GM12891 (cell line): ENCODE data around the gene ABCF1.

ENCODE experiments used
- DNase-seq: peaks from one replicate; pipeline ENCODE4 v3.0.0; 2011; ENCODE audit warnings: low spot score; ENCODE audit not compliant: insufficient read length
- FAIRE-seq: peaks from 2 replicates; lab custom pipeline; 2011; peaks lifted over from hg19 to GRCh38; lab: Jason Lieb, UNC
- PAX5 ChIP-seq: IDR thresholded peaks from 2 replicates; pipeline ENCODE4 v1.6.1; 2011; ENCODE audit warnings: low read length, moderate library complexity, mild to moderate bottlenecking; ENCODE audit not compliant: insufficient read depth, severe bottlenecking
- POLR2A ChIP-seq: IDR thresholded peaks from 2 replicates; pipeline ENCODE4 v1.6.1; 2011; ENCODE audit warnings: low read depth, low read length, control low read depth
- POLR2AphosphoS5 ChIP-seq: IDR thresholded peaks from 2 replicates; pipeline ENCODE4 v1.6.1; 2011; ENCODE audit warnings: low read depth, low read length, control low read depth
- POU2F2 ChIP-seq: IDR thresholded peaks from 2 replicates; pipeline ENCODE4 v1.6.1; 2011; ENCODE audit warnings: low read depth, mild to moderate bottlenecking, control low read depth, low read length, moderate library complexity
- SPI1 ChIP-seq: IDR thresholded peaks from 2 replicates; pipeline ENCODE4 v1.6.1; 2011; ENCODE audit warnings: low read depth, low read length, control low read depth
- TAF1 ChIP-seq: IDR thresholded peaks from 2 replicates; pipeline ENCODE4 v1.6.1; 2011; ENCODE audit warnings: low read depth, low read length, control low read depth

Gene ABCF1

GRCh38 chr6:30601436-30601814 lies 30.2 kb downstream of the ABCF1 start:
- FAIRE-seq: no peak
- no peak for DNase-seq
- TF ChIP-seq POLR2A (no peak), POLR2AphosphoS5 (peak; percentile 11; the same call in 1 of the 2 replicates)

- TF ChIP-seq POLR2AphosphoS5 (peak; percentile 6), POLR2A (no peak), TAF1 (no peak), PAX5 (no peak), SPI1 (no peak), POU2F2 (no peak)
- DNase-seq (no peak), FAIRE-seq (no peak)
Observed at GRCh38 chr6:30601815-30602641, 30.8 kb downstream of the ABCF1 start.

DNA sequence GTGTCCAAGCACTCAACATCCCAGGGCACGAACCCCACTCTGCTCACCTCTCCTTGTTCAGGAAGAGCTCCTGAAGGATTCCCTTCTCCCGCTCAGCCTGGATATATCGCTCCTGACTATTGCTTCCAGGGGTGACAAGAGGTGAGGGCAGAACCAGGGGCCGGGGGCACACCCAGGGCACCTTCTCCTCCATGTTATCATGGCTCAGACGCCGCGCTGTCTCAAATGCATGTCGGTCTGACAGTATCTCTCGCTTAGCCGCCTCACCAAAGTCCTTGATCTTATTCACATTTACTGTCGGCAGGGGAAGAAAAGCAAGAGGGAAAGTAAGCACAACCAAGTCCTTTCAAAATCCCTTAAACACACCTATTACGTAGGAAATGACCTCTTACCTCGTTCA lies 32.7 kb downstream of the ABCF1 start:
- no peak for DNase-seq
- TF ChIP-seq PAX5: no peak
- TF ChIP-seq POLR2AphosphoS5: no peak
- no peak for TF ChIP-seq TAF1
- TF ChIP-seq POLR2A: no peak
- no peak for FAIRE-seq

DNA sequence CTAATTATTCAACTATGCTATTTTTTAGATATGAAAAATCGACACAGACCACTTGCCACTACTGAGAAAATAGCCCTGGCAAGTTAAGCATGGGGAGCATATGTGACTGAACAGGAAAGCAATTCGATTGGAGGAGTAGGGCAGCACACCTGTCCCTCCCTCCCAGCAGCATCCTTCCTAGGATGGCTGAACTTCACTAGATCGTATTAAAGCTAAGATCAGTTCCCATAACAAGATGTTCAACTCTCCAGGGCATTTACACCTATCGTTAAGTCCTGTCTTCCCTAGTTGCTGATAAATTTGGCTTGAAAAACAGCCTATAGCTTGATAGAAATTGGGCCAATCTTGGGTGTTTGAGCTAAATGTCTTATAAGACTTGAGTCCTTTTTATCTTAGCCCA lies 38.8 kb downstream of the ABCF1 start:
- TF ChIP-seq TAF1: no peak
- no peak for TF ChIP-seq POLR2A
- TF ChIP-seq POLR2AphosphoS5: no peak
- no peak for TF ChIP-seq SPI1
- TF ChIP-seq POU2F2: no peak
- no peak for TF ChIP-seq PAX5
- no peak for FAIRE-seq
- no peak for DNase-seq

DNA sequence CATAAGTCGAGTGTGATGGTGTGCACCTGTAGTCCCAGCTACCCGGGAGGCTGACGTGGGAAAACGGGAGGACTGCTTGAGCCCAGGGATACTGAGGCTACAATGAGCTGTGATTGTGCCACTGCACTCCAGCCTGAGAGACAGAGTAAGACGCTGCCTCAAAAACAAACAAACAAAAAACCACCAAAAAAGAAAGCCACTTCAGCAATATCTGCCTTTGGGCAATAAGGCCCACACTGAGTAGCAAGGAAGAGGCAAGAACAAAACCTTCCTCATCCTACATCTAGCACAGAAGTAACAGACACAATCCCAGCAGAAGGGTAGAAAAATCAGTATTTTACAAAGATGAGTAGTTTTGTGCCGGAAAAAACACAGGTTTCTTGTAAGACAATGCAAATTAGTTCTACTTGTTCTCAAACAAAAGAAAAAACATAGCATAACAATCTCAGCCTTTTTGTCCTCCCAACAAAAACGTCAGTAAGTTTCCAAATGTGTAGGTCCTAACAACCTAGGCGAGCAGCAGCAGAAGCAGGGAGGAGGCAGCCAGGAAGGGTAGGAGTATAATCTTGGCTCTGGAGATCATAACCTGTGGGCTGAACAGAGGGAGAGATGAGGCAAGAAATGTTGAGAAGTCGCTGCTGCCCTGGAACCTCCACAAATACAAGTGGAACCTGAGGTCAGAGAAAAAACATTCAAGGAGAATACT lies 40.1 kb downstream of the ABCF1 start:
- no peak for FAIRE-seq
- DNase-seq: no peak
- TF ChIP-seq POLR2A: no peak
- TF ChIP-seq POLR2AphosphoS5: no peak
- TF ChIP-seq SPI1: no peak
- TF ChIP-seq POU2F2: no peak
- TF ChIP-seq PAX5: no peak
- TF ChIP-seq TAF1: no peak

GRCh38 chr6:30611856-30612194 lies 40.6 kb downstream of the ABCF1 start:
- no peak for FAIRE-seq
- DNase-seq: no peak
- TF ChIP-seq TAF1 (no peak), POLR2AphosphoS5 (no peak), POU2F2 (no peak), PAX5 (no peak), SPI1 (no peak), POLR2A (no peak)

DNA sequence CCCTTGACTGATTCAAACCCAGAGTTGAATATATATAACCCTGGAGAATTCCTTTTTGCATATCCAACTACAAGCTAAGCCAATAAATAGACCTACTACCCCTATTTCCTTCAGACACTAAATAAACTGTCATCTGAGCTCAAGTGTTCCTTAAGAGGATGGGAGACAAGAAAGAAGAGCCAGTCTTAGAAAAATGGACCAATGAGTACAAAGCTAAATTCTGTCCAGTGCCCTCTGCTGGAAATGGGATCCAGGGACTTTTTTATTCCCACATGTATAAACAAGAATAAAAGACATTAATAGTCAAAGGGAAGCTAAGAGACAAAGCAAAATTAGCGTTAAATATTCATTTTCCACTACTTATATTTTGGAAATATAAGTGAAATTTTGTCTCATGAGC lies 41.0 kb downstream of the ABCF1 start:
- DNase-seq (no peak), FAIRE-seq (no peak)
- no peak for TF ChIP-seq SPI1
- TF ChIP-seq POLR2AphosphoS5: peak; percentile 4; the same call in 1 of the 2 replicates

GRCh38 chr6:30612687-30613248 lies 41.5 kb downstream of the ABCF1 start:
- no peak for DNase-seq
- no peak for FAIRE-seq

GRCh38 chr6:30613251-30614043 lies 42.2 kb downstream of the ABCF1 start:
- no peak for DNase-seq
- TF ChIP-seq PAX5 (no peak), TAF1 (no peak), POLR2A (peak; percentile 57; the same call in 1 of the 2 replicates), POU2F2 (no peak), POLR2AphosphoS5 (no peak), SPI1 (no peak)
- no peak for FAIRE-seq

More at GRCh38 chr6:30612687-30613248, 41.5 kb downstream of the ABCF1 start:
- no peak for TF ChIP-seq POLR2AphosphoS5
- no peak for TF ChIP-seq POU2F2
- TF ChIP-seq POLR2A: no peak; the same call in 1 of the 2 replicates
- no peak for TF ChIP-seq TAF1
- no peak for TF ChIP-seq SPI1
- TF ChIP-seq PAX5: no peak
